Spleen (tissue), 11 donors: Measurements from ENCODE around the gene NPTX1. TPM values are rescaled to one million over a fixed set of nuclear protein-coding genes. Genes with fewer than 3 reads are reported as not detected.

Source experiments
- DNase-seq: peaks from one replicate; pipeline ENCODE4 v3.0.0-alpha.2; 2020
- H3K27ac ChIP-seq, 8 donors: fragments of 200-600 bp; sonication (generic) in 7 of 8; 1 replicate in 4 of 8; 2 replicates in 4 of 8; pipeline versions ENCODE4 v1.5.0 to v1.8.0; 2016 to 2021; ENCODE audit warnings: inconsistent platforms in 4 of 8, mild to moderate bottlenecking in 4 of 8, moderate library complexity in 1 of 8
- H3K27me3 ChIP-seq, 7 donors: fragments of 200-600 bp; sonication (generic) in 6 of 7; replicated peaks in 1 of 7; 1 replicate in 4 of 7; 2 replicates in 3 of 7; pipeline versions ENCODE4 v1.5.0 to v1.8.0; 2016 to 2021; ENCODE audit warnings: inconsistent platforms in 3 of 7, mild to moderate bottlenecking in 1 of 7
- H3K36me3 ChIP-seq, 6 donors: fragments of 200-600 bp; sonication (generic) in 5 of 6; 1 replicate in 4 of 6; 2 replicates in 2 of 6; pipeline versions ENCODE4 v1.5.0 to v1.8.0; 2016 to 2021; ENCODE audit warnings: inconsistent platforms in 2 of 6
- H3K4me1 ChIP-seq, 6 donors: fragments of 200-600 bp; sonication (generic) in 5 of 6; 1 replicate in 3 of 6; 2 replicates in 3 of 6; pipeline versions ENCODE4 v1.5.0 to v1.8.0; 2016 to 2021; ENCODE audit warnings: inconsistent platforms in 3 of 6
- H3K4me3 ChIP-seq, 8 donors: fragments of 200-600 bp; sonication (generic) in 7 of 8; 1 replicate in 4 of 8; 2 replicates in 4 of 8; pipeline versions ENCODE4 v1.5.0 to v1.8.0; 2016 to 2021; ENCODE audit warnings: inconsistent platforms in 4 of 8, mild to moderate bottlenecking in 4 of 8, moderate library complexity in 2 of 8
- H3K9me3 ChIP-seq, 8 donors: fragments of 200-600 bp; sonication (generic) in 7 of 8; 1 replicate in 4 of 8; 2 replicates in 4 of 8; pipeline versions ENCODE4 v1.5.0 to v1.8.0; 2016 to 2021; ENCODE audit warnings: inconsistent platforms in 4 of 8
- CTCF ChIP-seq, 11 experiments: fragments of 200-600 bp in 7 of 11; fragments of 450-650 bp in 4 of 11; sonication (generic) in 4 of 11; IDR thresholded peaks in 8 of 11; conservative IDR thresholded peaks in 3 of 11; 1 replicate in 7 of 11; 2 replicates in 4 of 11; pipeline versions ENCODE4 v1.4.0 to v1.8.0; 2016 to 2021; ENCODE audit warnings: antibody characterized with exemption in 11 of 11, inconsistent platforms in 4 of 11, mild to moderate bottlenecking in 1 of 11
- POLR2A ChIP-seq, 3 donors: fragments of 450-650 bp; IDR thresholded peaks; one replicate each; pipeline ENCODE4 v1.5.1; 2017; ENCODE audit warnings: antibody characterized with exemption in 3 of 3, mild to moderate bottlenecking in 1 of 3
- POLR2AphosphoS5 ChIP-seq, 3 donors: sonication (generic); formaldehyde crosslinking; IDR thresholded peaks; one replicate each; pipeline ENCODE4 v1.5.1; 2017; ENCODE audit warnings: antibody characterized with exemption in 3 of 3
- WGBS, 5 donors: extraction: QIAGEN DNeasy Blood & Tissue Kit in 3 of 5; methylation state at CpG; one replicate each; pipeline versions ENCODE4 v1.1.5 to v1.1.7; 2013 to 2018; 5-methylcytosine and 5-hydroxymethylcytosine counted together
- intact Hi-C: fragments of 100-400 bp; cut with DNase I; formaldehyde crosslinking; loops from one replicate; pipeline ENCODE4 v1.15.0; 2023; ENCODE audit warnings: low total_unique reads
- polyA plus RNA-seq, 3 donors: library from polyadenylated mRNA; stranded (reverse); fragments of 200-250 nt; gene quantifications; one replicate each; pipeline ENCODE4 v1.2.1, GENCODE V29; 2013
- total RNA-seq, 7 donors: library from RNA; depleted of rRNA in 3 of 7; stranded (reverse); fragments of >200 nt in 3 of 7; fragmentation: NEBNext Ultra II Directional in 4 of 7; extraction: Animal tissue kit (Norgen Biotek cat#: 25700) in 4 of 7; gene quantifications; one replicate each; pipeline versions ENCODE4 v1.1.0 to v1.2.1, GENCODE V29; 2016 to 2021
- donor health status: healthy with polysubstance abuse.
- donor health status: DM: no; HTN: no; CAD: no; lungs with moderate emphysema.
- donor health status: DM: no; HTN: no; CAD: no.
- donor health status: Bipolar disorder and iron deficiency.
- donor health status: healthy.
- donor health status: DM: no; HTN: no; CAD: no.
- donor health status: DM: yes; HTN: yes; CAD: no.

The NPTX1 gene
- total and polyA plus RNA-seq, 10 donors, result 0.04 to 14.0 (median 3.6) TPM

DNA sequence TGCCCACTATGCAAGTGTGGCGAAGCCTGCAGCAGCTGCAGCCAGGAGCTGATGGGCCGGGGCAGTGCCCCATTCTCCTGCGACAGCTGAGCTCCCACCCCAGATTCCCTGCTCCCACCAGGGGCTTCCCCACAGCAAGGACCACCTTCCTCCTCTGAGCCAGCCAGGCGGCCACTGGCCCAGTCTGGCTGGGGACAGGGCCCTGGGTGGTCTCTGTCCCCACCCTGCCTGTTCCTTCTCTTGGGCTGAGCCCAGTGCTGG is 5.6 kb upstream of the NPTX1 start:
- peak; percentile 54 for DNase-seq
- intact Hi-C loops, result no loop called here
- Histone ChIP-seq H3K4me1 (peaks cover 16 to 34% (median 25%) of the 10 kb centered on the region in 6 donors), H3K4me3 (no peak overlapping the region), H3K36me3 (no peaks in the 10 kb centered on the region), H3K9me3 (peaks cover 0 to 6% (median 2%) of the 10 kb centered on the region in 8 donors), H3K27me3 (peaks cover 15 to 98% (median 61%) of the 10 kb centered on the region in 7 donors), H3K27ac (no peak overlapping the region)
- 66 to 89% (median 73%) methylated on average over 4 of the region's 4 CpGs for WGBS, 5 donors
- TF ChIP-seq CTCF (IDR thresholded peaks at IDR 0.05 in 8 of 11, conservative IDR thresholded peaks at IDR 0.05 in 3 of 11) (no peak), POLR2AphosphoS5 (IDR thresholded peaks at IDR 0.05) (no peak), POLR2A (IDR thresholded peaks at IDR 0.05) (no peak)

DNA sequence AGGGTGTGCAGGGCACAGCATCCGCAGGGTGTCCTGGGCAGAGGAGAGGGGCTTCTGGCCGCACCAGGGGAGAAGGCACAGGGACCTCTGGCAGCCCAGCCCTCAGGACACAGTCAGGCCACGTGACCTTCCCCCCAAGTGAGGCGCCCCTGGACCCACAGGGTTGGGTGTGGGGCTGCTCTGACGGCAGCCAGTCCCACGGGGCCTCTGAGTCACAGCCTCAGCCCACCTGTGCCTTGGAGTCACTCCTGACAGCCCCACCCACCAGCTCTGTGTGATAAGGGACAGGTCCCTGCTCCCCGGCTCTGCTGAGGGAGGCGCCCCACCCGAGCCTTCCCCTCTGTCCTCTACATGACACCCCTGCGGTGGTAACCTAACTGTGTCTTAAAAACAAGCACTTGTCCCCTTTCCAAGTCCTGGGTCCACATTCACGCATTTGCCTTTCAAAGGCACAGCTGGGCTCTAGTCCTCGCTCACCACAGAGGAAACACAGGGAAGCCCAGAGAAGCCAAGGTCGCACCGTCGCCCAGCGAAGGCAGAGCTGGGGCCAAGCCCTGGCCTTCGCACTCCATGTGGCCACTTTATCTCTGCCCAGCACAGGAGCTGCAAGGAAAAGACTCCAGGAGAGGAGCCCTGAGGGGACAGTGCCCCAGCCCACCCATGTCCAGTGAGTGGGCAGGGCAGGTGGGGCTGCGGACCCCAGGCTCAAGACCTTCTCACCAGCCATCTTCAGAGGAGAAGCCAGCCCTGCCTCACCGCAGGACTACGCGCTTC is 5.1 kb upstream of the NPTX1 start:
- intact Hi-C loops, result no loop called here
- H3K36me3 ChIP-seq, result no peaks in the 10 kb centered on the region

GRCh38 chr17:80480248-80480647 is 3.8 kb upstream of the NPTX1 start:
- 80 to 90% (median 88%) methylated on average over 7 of the region's 7 CpGs for whole genome bisulfite sequencing, 5 donors
- TF ChIP-seq POLR2AphosphoS5 (IDR thresholded peaks at IDR 0.05) (no peak), POLR2A (IDR thresholded peaks at IDR 0.05) (no peak), CTCF (IDR thresholded peaks at IDR 0.05 in 8 of 11, conservative IDR thresholded peaks at IDR 0.05 in 3 of 11) (no peak)
- Histone ChIP-seq H3K9me3 (no peaks in the 10 kb centered on the region), H3K4me3 (no peak overlapping the region), H3K4me1 (peaks cover 23 to 50% (median 40%) of the 10 kb centered on the region in 6 donors), H3K27ac (no peak overlapping the region), H3K36me3 (no peaks in the 10 kb centered on the region), H3K27me3 (peaks cover 15 to 98% (median 72%) of the 10 kb centered on the region in 7 donors)
- DNase-seq, result no peak
- intact Hi-C loops, result no loop called here

More for the DNA sequence above, 5.1 kb upstream of the NPTX1 start:
- 40 to 46% (median 41%) methylated on average over 13 to 21 of the region's 21 CpGs for WGBS, 5 donors
- H3K4me3 ChIP-seq, result no peak overlapping the region
- no peak for DNase-seq
- H3K4me1 ChIP-seq, result peaks cover 18 to 39% (median 30%) of the 10 kb centered on the region in 6 donors
- H3K27me3 ChIP-seq, result peaks cover 15 to 98% (median 61%) of the 10 kb centered on the region in 7 donors
- H3K27ac ChIP-seq, result peak overlapping the region in 1 of 8 donors; percentile 14
- no peak for TF ChIP-seq POLR2A (IDR thresholded peaks at IDR 0.05)
- TF ChIP-seq CTCF (IDR thresholded peaks at IDR 0.05 in 8 of 11, conservative IDR thresholded peaks at IDR 0.05 in 3 of 11), result no peak
- TF ChIP-seq POLR2AphosphoS5 (IDR thresholded peaks at IDR 0.05), result peak in 2 of 3 donors; percentile 36 to 46
- H3K9me3 ChIP-seq, result peaks cover 0 to under 1% (median 0%) of the 10 kb centered on the region in 8 donors

- peaks cover 15 to 100% (median 83%) of the 10 kb centered on the region in 7 donors for H3K27me3 ChIP-seq
Observed at GRCh38 chr17:80479246-80479566, 2.8 kb upstream of the NPTX1 start.

More at GRCh38 chr17:80479246-80479566, 2.8 kb upstream of the NPTX1 start:
- DNase-seq, result no peak
- TF ChIP-seq POLR2A (IDR thresholded peaks at IDR 0.05), result no peak
- no peak for TF ChIP-seq CTCF (IDR thresholded peaks at IDR 0.05 in 8 of 11, conservative IDR thresholded peaks at IDR 0.05 in 3 of 11)
- no peak for TF ChIP-seq POLR2AphosphoS5 (IDR thresholded peaks at IDR 0.05)
- no peaks in the 10 kb centered on the region for H3K9me3 ChIP-seq
- no peak overlapping the region for H3K27ac ChIP-seq
- no peaks in the 10 kb centered on the region for H3K36me3 ChIP-seq
- 51 to 66% (median 53%) methylated on average over 9 of the region's 9 CpGs for WGBS, 5 donors
- H3K4me3 ChIP-seq, result no peak overlapping the region
- intact Hi-C loops, result no loop called here
- H3K4me1 ChIP-seq, result peaks cover 27 to 61% (median 50%) of the 10 kb centered on the region in 6 donors
